GM18873 (cell line): ENCODE data around the gene MBD5.

Experiments
- ATAC-seq: cut with Tn5 transposase; IDR thresholded peaks from one replicate; pipeline ENCODE4 v1.9.1; 2021; ENCODE audit warnings: mild to moderate bottlenecking, moderate library complexity, moderate number of reproducible peaks; ENCODE audit not compliant: unreplicated experiment, low FRiP score

Gene MBD5

GRCh38 chr2:148106331-148106730 lies 85.4 kb downstream of the MBD5 start:
- ATAC-seq, result no peak

- no peak for ATAC-seq
These were observed 87.5 kb downstream of the MBD5 start for GRCh38 chr2:148108385-148108784.

GRCh38 chr2:148110184-148110583 lies 89.3 kb downstream of the MBD5 start:
- ATAC-seq, result no peak

- no peak for ATAC-seq
These were observed 101.9 kb downstream of the MBD5 start for GRCh38 chr2:148122788-148123187.

GRCh38 chr2:148124271-148124670 lies 103.4 kb downstream of the MBD5 start:
- no peak for ATAC-seq

GRCh38 chr2:148130581-148130980 lies 109.7 kb downstream of the MBD5 start:
- no peak for ATAC-seq

- ATAC-seq, result no peak
These were observed 111.5 kb downstream of the MBD5 start for GRCh38 chr2:148132412-148132811.

- no peak for ATAC-seq
These were observed 114.8 kb downstream of the MBD5 start for GRCh38 chr2:148135705-148136104.

GRCh38 chr2:148136441-148136840 lies 115.5 kb downstream of the MBD5 start:
- ATAC-seq, result no peak

GRCh38 chr2:148161909-148162435 lies 141.1 kb downstream of the MBD5 start:
- ATAC-seq, result no peak

GRCh38 chr2:148162871-148163270 lies 142.0 kb downstream of the MBD5 start:
- ATAC-seq, result no peak

GRCh38 chr2:148165975-148166374 lies 145.1 kb downstream of the MBD5 start:
- no peak for ATAC-seq

GRCh38 chr2:148167241-148167766 lies 146.4 kb downstream of the MBD5 start:
- no peak for ATAC-seq

GRCh38 chr2:148167855-148168254 lies 147.0 kb downstream of the MBD5 start:
- no peak for ATAC-seq

- ATAC-seq, result no peak
These were observed 151.4 kb downstream of the MBD5 start for GRCh38 chr2:148172131-148172753.

- ATAC-seq, result no peak
These were observed 152.3 kb downstream of the MBD5 start for GRCh38 chr2:148173168-148173567.

- ATAC-seq, result no peak
These were observed 156.7 kb downstream of the MBD5 start for GRCh38 chr2:148177559-148177958.

- ATAC-seq, result no peak
These were observed 158.8 kb downstream of the MBD5 start for GRCh38 chr2:148179724-148180123.

- no peak for ATAC-seq
These were observed 164.1 kb downstream of the MBD5 start for GRCh38 chr2:148184976-148185375.

GRCh38 chr2:148194882-148195281 lies 174.0 kb downstream of the MBD5 start:
- ATAC-seq, result no peak

GRCh38 chr2:148201075-148202004 lies 180.4 kb downstream of the MBD5 start:
- ATAC-seq, result no peak
